Measurements from ENCODE around the gene U2SURP.
A peak's percentile ranks its signal among the peaks of the same experiment; 100 is the strongest.
"Not testable (repeated sequence)": the region's sequence is repeated elsewhere in the genome, so short reads cannot be mapped to it uniquely, and the experiment has no call there.

Gene U2SURP

GRCh38 chr3:142977399-142977728 is 24.0 kb upstream of the U2SURP start:
- DNase-seq = peak in 1 of 2 experiments; percentile 9

- no peak for DNase-seq
Measured at GRCh38 chr3:142981108-142981507, 20.3 kb upstream of the U2SURP start.

GRCh38 chr3:142982038-142982773 is 19.2 kb upstream of the U2SURP start:
- no peak for DNase-seq

- DNase-seq = no peak
Measured at GRCh38 chr3:142983318-142983717, 18.1 kb upstream of the U2SURP start.

GRCh38 chr3:142984255-142984654 is 17.1 kb upstream of the U2SURP start:
- DNase-seq = no peak

GRCh38 chr3:142987080-142987700 is 14.2 kb upstream of the U2SURP start:
- peak in 1 of 2 experiments; percentile 67 for DNase-seq

- no peak for DNase-seq
Measured at GRCh38 chr3:142987707-142988106, 13.7 kb upstream of the U2SURP start.

- DNase-seq = not testable (repeated sequence)
Measured at GRCh38 chr3:142988221-142988620, 13.1 kb upstream of the U2SURP start.

- DNase-seq = not testable (repeated sequence)
Measured at GRCh38 chr3:142988826-142989225, 12.5 kb upstream of the U2SURP start.

- no peak for DNase-seq
Measured at GRCh38 chr3:142990721-142991120, 10.6 kb upstream of the U2SURP start.

- no peak for DNase-seq
Measured at GRCh38 chr3:142992323-142992722, 9.0 kb upstream of the U2SURP start.

- peak; percentile 43 to 58 for DNase-seq
Measured at GRCh38 chr3:142993958-142994442, 7.4 kb upstream of the U2SURP start.

GRCh38 chr3:142997330-142997729 is 4.0 kb upstream of the U2SURP start:
- no peak for DNase-seq

GRCh38 chr3:142998439-142998838 is 2.9 kb upstream of the U2SURP start:
- no peak for DNase-seq

- DNase-seq = peak in 1 of 2 experiments; percentile 9
Measured at GRCh38 chr3:142999881-143000280, 1.5 kb upstream of the U2SURP start.

- DNase-seq = peak in 1 of 2 experiments; percentile 46
Measured at GRCh38 chr3:143000528-143000927, 842 bp upstream of the U2SURP start.

GRCh38 chr3:143001034-143001368 is 369 bp upstream of the U2SURP start:
- no peak for DNase-seq

GRCh38 chr3:143002083-143002712 is 828 bp downstream of the U2SURP start:
- DNase-seq = peak in 1 of 2 experiments; percentile 54

GRCh38 chr3:143002727-143003126 is 1.4 kb downstream of the U2SURP start:
- no peak for DNase-seq

- DNase-seq = no peak
Measured at GRCh38 chr3:143004823-143005222, 3.5 kb downstream of the U2SURP start.

GRCh38 chr3:143010024-143010423 is 8.7 kb downstream of the U2SURP start:
- DNase-seq = no peak

GRCh38 chr3:143011705-143012104 is 10.3 kb downstream of the U2SURP start:
- DNase-seq = no peak

GRCh38 chr3:143014921-143015320 is 13.6 kb downstream of the U2SURP start:
- no peak for DNase-seq

- DNase-seq = peak in 1 of 2 experiments; percentile 10
Measured at GRCh38 chr3:143016321-143016972, 15.1 kb downstream of the U2SURP start.
